HG02588 (cell line): ENCODE data around the gene CXCL5.
"Not testable (repeated sequence)": the region's sequence is repeated elsewhere in the genome, so short reads cannot be mapped to it uniquely, and the experiment has no call there.

ENCODE experiments used
- ATAC-seq: cut with Tn5 transposase; IDR thresholded peaks from one replicate; pipeline ENCODE4 v1.9.1; 2021; ENCODE audit warnings: mild to moderate bottlenecking, moderate library complexity; ENCODE audit not compliant: unreplicated experiment

CXCL5 gene

DNA sequence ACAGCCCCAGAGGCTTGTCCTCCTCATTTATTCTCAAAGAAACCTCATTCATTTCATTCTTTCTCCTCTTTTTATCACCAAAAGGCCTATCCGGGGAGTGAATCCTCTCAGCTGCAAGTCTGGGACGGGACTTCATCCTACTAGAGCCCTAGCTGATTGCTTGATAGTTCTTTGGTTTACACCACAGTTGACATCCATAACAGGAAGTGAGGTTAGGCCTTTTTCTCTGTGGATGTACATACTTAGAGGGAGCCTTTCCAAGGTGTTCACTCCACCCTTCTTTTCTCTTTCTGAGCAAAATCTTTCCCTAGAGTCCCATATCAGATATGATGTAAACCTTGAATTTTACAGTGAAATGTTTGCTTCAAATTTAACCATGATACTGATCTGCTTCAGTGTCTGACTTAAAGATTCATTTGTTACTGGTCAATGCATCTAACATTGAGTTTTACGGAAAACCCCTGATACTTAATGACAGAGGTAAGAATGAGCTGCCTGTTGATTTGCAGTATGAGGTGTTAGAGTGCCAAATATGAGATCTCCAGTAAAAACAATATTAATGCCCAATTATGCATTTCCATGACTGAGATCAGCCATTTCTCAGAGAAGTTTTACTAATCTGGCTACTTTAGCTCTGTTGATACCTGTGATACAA lies 16.8 kb upstream of the CXCL5 start:
- no peak for ATAC-seq

DNA sequence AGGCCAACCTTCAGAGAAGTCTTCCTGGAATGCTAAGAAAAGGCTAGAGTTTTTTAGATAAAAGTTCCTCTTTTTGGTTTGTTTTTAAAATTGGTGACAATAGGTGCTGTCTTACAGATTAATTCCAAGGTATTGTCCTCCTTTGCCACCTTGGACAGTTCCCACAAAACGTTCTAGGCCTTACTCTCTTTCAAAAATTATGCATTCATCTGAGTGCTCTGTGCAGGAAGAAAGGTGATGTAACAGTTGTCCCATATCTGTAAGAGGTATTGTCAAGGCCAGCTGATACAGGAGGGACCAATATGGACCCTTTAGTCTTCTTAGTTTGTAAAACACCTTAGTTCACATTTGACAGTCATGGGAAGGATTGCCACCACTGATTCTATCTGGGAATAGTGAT lies 15.9 kb upstream of the CXCL5 start:
- no peak for ATAC-seq

DNA sequence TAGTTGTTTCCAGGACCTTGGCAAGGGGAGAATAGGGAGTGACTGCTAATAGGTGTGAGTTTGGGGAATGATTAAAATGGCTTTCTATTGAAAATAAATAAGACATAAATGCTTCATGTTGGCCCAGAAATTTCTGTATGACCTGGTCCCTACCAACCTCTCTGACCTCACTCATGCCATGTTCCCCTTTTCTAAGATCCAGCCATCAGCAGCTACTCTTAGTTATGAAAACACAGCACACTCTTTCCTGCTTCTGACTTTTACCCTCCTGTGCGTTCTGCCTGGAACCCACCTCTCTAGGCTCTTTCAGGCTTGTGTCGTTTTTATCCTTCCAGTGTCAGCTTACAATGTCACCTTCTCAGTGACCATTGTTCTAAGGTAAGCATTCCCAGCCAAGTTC lies 14.8 kb upstream of the CXCL5 start:
- no peak for ATAC-seq

DNA sequence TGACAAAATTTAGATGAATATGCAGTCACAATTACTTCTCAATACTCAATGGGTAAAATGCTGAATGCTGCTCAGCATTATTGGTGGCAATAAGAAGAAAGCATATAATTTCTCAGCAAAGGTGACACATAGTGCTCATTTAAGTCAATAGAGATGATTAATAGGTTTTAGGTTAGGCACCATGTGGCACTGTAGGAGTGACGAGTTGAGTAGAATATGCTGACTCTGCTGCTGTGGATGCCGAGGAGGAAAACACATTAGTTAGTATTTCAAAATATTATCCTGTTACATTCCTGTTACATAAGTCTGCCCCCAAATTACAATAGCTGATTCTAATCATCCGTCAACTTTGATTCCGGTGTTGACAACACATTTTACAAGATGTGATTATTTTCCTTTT lies 13.7 kb upstream of the CXCL5 start:
- no peak for ATAC-seq

DNA sequence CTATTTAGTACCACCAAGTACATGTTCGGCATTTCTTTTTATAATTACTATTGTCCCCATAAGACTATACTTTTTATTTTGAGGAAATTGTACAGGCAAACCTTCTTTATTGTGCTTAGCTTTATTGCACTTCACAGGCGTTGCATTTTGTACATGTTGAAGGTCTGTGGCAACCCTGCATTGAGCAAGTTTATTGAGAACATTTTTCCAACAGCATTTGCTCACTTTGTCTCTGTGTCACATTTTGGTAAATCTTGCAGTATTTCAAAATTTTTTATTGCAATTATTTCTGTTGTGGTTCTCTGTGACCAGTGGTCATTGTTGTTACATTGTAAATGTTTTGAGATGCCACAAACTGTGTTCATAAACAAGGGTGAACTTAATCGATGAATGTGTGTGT lies 10.8 kb upstream of the CXCL5 start:
- no peak for ATAC-seq

DNA sequence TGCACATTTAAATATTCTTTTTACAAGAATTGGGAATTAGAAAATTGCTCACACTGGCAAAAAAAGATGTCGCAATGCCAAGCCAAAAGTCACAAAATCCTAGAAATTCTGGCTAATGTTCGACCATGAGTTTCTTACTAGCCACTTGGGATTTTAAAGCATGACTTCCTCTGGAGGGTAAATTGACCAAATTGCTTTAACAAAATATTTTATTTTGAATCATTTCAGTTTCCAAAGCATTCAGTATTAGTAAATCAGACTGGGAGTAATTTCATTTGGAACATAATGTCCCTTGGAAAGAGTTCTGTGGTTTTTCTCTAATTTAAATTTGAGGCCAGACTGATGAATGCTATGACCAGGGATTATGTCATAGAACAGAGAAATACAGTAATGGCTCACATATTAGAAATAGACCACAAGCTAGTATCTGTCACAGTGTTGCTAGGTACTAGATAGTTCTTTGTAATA lies 7.6 kb upstream of the CXCL5 start:
- ATAC-seq, result no peak

DNA sequence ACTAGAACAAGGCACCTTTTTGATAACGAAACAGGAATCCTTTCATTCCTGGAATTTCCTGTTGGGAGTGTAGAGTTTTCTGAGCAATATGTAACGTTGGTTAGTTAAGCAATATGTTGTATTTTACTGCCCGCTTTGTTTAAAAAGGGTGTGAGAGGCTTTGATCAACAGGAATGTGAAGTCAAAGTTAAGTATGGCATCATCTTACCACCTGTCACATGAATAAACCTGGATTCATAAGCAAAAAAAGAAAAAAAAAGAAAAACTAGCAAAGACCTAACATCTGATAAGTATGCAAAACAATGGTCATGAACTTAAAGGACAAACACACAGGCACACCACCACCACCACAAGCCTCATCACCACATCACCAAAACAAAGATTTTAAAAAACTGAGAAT lies 7.1 kb upstream of the CXCL5 start:
- ATAC-seq, result no peak

DNA sequence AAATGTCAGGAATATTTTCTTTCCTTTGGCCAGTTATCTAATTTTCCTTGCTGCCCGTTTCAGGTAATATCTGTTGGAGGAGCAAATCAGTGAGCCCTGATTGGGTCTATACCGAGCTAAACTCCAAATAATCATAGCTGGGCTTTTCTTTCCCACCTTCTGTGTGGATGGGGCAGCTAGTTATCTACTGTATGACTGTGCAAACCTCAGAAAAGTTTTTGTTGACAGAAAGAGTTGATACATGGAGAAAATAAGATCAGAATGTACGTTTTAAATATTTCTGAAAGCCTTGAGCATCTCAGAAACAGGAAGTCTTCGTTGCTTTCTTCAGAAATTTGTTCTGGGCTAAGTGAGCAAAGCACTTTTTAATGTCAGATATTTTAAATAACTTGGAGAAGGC lies 6.2 kb upstream of the CXCL5 start:
- no peak for ATAC-seq

DNA sequence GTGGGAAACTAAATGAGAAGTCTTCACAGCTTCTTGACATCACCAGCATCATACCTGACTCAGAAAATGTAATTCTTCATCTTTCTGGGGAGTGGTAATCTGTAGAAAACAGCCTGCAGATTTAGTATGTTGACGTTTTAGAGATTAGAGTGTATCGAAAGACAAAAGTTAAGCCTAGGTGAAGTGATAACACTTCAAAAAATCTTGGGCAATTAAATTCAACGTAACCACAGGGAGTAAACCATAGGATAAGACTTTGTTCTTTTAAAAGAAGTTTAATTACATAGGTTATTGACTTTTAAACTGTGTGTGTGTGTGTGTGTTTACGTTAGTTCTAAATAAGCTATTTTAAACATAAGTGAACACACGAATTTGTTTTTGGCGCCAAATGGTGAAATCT lies 1.8 kb upstream of the CXCL5 start:
- no peak for ATAC-seq

DNA sequence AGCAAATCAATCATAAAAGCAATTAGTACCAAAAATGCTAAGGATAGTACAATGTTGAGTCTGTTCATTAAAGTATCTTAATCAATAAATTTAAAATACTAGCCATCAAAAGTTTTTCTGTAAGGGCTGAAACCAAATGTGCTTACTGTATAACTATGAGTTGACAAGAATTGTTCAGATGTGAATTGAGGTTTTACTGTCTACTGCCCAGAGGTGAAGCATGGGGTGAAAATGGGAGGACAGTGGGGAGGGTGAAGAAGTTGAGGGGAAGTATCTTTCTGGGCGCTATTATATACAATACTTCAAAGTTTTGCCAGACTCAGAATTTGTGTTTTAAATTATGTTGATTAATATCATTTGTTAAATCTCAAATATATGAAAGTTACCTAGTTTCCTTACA lies 6.4 kb downstream of the CXCL5 start:
- ATAC-seq, result no peak

DNA sequence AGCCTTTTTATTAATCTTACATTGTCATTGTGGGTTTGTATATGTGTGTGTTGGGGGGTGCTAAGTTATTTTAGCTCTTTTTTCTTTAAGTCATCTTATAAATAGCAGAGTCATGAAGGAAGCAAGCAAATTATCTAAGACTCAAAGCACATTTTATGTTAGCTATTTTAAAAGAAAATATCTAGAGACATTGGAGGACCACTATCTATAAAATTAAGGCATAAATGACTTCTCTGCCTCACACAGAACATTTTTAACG lies 6.8 kb downstream of the CXCL5 start:
- no peak for ATAC-seq

DNA sequence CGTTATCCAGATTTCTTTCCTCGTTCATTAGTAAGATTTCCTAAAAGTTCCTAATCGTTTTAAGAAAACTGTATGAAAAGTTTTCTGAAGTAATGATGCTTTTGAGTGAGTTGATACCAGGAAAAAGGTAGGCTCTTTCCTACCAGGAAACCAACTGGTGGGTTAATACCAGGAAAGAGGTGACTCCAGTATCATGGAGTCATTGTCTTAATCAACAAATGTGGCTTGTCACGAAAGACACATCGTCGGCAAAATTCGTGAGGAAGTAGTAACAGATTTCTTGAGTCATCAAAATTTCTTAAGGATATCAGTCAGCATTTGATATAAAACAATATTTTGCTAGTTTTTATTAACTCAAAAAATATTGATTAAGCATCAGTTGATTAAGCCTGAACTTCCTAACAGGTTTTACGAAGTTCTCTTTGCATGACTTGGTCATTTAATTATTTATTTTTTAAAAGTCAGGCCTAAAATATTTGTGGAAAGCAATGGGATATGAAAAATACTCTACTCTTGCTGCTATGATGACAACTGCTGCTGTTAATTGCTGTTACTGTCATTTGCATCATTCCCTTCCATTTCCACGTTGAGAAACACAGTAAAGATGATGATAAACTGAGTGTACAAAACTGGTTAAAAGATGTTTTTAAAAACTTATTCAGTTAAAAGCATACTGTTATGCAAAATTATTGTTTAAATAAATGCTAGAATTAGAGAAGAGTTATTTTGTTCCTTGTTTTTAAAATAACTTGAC lies 7.3 kb downstream of the CXCL5 start:
- ATAC-seq, result no peak

DNA sequence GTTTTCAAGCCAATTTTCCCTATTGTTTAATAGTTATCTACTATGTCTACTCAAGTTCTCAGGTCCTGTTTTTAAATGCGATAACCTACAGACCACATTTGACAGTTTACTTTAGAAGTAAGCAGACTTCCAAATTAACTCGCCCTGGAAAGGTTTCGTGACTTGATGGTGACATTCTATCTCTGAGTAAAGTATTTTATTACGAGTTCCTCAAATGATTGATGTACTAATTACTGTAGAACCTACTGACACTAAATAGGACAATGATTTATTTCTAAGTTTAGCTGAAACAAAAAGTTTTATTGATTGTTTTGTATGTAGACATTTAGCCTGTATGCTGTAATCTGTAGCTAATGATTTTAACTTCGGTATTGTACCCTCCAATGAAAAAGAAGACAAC lies 8.5 kb downstream of the CXCL5 start:
- no peak for ATAC-seq

DNA sequence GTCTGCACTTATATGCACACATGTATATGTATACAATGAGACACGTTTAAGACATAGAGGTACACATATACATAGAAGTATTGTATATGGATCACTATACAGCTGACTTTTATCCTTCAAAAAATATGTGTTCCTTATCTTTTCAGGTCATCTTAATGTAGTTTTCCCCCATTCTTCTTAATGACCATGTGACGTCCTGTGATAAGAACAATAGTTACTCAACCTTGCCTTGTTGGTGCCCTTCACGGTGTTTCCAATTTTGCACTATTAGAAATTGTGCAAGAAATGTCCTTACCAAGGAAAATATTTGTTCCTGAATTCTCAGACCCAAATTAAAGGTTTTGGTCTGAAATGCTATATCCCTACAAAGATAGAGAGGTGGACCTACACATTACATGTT lies 9.4 kb downstream of the CXCL5 start:
- no peak for ATAC-seq

DNA sequence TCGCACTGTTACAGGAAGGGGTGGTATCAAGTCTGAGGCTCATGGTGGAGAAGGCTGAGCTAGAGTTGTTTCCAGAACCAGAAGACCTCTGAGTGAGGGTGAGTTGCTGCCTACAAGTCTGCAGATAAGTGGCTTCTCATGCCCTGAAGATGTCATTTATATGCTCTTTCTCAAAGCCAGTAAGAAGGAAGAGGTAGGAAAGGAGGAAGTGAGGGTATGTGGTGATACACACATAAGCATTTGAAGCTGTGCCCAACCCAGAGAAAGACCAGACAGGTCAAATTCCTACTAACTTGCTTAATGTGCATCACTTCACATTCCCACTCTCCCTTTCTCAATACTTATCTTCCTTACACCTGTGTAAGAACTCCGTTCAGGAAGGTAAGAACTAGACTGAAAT lies 10.4 kb downstream of the CXCL5 start, which contains the start of gene PPBP:
TSS of gene PPBP (minus strand) at position 130 of the 400 bp plus-strand sequence. CDS start at position 43, 87 bp downstream.
- no peak for ATAC-seq

DNA sequence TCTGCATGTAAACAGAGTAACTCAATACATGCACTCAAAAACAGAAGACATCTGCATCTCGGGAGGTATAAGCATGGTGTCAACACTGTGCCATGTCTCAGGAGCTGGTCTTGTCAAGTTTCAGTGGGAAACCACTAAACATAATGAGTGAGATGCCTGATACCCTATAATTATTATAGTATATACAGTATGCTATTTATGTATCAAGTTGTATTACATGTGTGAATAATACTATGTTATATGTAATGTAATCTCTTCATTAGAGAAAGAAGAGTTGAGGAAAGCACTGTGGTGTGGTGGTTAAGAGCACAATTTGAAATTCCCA lies 13.0 kb downstream of the CXCL5 start:
- no peak for ATAC-seq

DNA sequence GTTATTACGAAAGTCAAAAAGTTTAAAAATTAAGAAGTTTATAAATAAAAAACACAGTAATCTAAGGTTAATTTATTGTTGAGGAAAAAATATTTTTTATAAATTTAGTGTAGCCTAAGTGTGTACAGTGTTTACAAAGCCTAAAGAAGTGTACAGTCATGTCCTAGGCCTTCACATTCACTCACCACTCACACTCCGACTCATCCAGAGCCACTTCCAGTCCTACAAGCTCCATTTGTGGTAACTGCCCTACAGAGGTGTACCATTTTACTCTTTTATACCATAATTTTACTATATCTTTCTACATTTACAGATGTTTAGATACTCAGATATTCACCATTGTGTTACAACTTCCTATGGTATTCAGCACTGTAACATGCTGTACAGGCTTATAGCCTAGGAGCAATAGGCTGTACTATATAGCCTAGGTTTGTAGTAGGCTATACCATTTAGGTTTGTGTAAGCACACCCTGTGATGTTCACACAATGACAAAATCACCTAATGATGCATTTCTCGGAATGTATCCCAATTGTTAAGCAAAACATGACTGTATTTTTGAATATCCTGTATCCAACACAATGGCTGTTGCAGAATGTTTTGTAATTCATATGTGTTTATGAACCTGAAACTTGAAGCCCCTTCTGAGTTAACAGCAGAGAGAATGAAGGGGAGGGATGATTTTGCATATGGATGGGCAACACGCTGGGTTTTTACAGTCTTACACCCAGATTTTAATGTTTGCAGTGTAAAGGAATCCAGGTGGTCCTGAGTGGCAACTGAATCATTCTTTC lies 13.5 kb downstream of the CXCL5 start:
- ATAC-seq, result no peak

DNA sequence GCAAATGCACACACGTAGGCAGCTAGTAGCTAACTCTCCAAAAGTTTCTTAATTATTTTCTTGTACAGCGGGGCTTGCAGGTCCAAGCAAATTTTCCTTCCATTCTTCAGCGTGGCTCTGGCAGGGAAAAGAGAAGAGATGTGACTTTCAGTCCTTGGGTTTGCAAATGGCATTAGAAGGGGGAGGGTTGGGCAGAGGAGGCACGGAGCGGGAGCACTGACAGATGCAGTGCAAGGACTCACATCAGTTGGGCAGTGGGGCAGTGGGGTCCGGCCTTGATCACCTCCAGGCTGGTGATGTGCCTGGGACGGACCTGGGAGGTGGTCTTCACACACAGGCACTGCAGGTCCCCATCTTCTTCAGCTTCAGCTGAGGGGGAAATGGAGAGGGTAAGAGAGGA lies 17.3 kb downstream of the CXCL5 start:
- not testable (repeated sequence) for ATAC-seq

DNA sequence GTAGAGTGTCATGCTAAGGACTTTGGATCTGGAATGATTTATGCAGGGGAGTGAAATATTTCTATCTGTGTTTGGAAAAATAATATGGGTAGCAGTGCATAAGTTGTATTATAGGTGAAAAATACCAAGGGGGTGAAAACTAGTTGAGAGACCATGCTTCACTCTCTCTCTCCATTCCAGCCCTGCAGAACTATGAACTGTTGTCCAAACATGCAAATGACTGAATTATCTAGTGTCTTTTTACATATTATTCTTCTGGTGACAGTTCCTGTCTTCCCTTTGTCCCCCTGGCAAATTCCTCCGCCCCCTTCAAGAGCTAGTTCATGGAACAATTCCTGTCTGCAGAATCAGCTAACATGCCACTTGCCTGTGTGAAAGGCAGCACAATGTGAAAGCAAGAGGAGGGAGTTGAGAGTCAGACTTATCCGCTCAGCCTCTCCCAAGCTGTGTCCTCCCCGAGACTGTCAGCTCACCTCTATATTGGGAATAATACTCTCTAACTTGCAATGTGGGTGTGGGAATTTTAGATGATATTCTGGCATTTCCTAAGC lies 19.0 kb downstream of the CXCL5 start:
- no peak for ATAC-seq

DNA sequence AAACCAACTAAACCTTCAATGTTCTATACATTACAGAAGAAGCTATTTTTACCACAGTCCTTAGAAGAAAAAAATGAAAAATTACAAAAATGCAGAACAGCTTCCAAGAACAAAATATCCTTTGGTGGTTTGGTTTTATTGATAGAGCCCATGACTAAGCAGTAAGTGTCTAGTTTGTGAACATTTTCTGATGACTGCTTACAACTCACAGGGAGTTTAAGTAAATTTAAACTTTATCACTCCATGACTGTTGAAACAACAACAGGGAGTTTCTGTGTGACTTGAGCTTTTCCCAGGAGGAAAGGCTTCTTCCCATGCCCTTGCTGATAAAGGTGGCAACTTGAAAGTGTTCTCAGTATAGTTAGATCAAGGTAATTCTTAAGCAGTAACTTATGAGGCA lies 19.6 kb downstream of the CXCL5 start:
- no peak for ATAC-seq

DNA sequence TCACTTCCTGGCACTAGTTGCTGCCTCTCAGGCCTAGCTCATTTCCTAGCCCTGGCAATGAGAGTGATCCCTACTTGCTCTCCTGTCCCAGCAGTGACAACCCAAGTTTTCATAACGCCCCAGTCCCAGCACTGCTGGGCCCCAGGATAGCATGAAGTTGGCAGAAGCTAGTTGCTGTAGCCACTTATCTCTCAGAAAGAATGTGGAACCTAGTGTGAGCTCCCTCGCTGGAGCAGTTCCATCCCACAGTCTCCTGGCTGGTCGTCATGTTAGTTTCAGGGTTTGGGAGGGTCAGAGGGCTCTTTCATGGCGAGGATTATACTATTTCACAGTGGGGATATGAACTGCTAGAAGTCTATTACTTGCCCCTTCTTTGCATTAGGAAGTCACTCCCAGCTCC lies 21.8 kb downstream of the CXCL5 start:
- no peak for ATAC-seq

DNA sequence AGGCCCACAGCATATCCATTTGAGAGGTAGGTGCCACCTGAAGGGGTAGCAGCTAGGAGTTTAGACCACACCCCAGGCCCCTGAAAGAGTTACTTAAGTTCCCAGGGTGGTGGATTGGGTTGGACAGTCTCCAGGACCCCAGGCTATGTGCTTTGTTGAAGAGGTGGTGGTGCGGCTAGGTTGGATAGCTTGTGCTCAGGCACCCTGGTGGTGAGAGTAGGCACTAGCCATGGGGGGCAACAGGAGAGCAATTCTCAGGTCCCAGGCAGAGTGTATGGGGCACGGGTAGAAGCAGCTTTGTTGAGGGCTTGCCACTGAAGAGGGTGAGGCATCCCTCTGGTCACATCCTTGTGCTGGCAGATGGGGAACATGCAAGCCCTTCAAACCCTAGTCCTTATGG lies 22.3 kb downstream of the CXCL5 start:
- ATAC-seq, result no peak
